K562 (cell line): ENCODE results near the gene RIC3.

Source experiments
- FOXK2 ChIP-seq, 2 experiments: fragments of 450-650 bp; IDR thresholded peaks in 1 of 2; conservative IDR thresholded peaks in 1 of 2; 2 replicates each; pipeline ENCODE4 v1.6.1; 2016; ENCODE audit warnings: low read depth in 2 of 2, mild to moderate bottlenecking in 1 of 2
- HLTF ChIP-seq: fragments of 450-650 bp; IDR thresholded peaks from 2 replicates; pipeline ENCODE4 v1.6.1; 2016
- MTA2 ChIP-seq: fragments of 450-650 bp; IDR thresholded peaks from 2 replicates; pipeline ENCODE4 v1.6.1; 2016; ENCODE audit warnings: low read depth
- RCOR1 ChIP-seq, 2 experiments: IDR thresholded peaks; 2 replicates each; pipeline ENCODE4 v1.6.1; 2012; ENCODE audit warnings: low read depth in 2 of 2, low read length in 2 of 2, borderline replicate concordance in 1 of 2, improper control_type of control experiment in 1 of 2
- SMC3 ChIP-seq: conservative IDR thresholded peaks from 2 replicates; pipeline ENCODE4 v1.6.1; 2011; ENCODE audit warnings: low read depth, low read length, improper control_type of control experiment; ENCODE audit not compliant: insufficient read depth
- THRAP3 ChIP-seq: fragments of 450-650 bp; IDR thresholded peaks from 2 replicates; pipeline ENCODE4 v1.6.1; 2016; ENCODE audit warnings: mild to moderate bottlenecking, inconsistent platforms, borderline replicate concordance
- ZNF143 ChIP-seq: sonication (generic); formaldehyde crosslinking; IDR thresholded peaks from 2 replicates; pipeline ENCODE4 v1.9.0; 2022; ENCODE audit warnings: mild to moderate bottlenecking, missing genetic modification reagents
- TF ChIP-seq, protein P1 (sequence below), 2 experiments: fragments of 450-650 bp; formaldehyde crosslinking in 1 of 2; IDR thresholded peaks; 2 replicates each; pipeline versions ENCODE4 v1.4.0 to v1.6.1; 2014 to 2020; ENCODE audit warnings: mild to moderate bottlenecking in 2 of 2, borderline replicate concordance in 1 of 2, low read depth in 1 of 2

GRCh38 chr11:8167796-8168195 is 1.0 kb downstream of the RIC3 start:
- TF ChIP-seq SMC3 (no peak), FOXK2 (conservative IDR thresholded peaks at IDR 0.05 in 1 of 2, IDR thresholded peaks at IDR 0.05 in 1 of 2; ENCODE audit: low read depth in 2 of 2) (no peak), THRAP3 (no peak), RCOR1 (IDR thresholded peaks at IDR 0.05; ENCODE audit: borderline replicate concordance in 1 of 2, low read depth in 2 of 2, low read length in 2 of 2) (no peak), MTA2 (no peak), HLTF (no peak), ZNF143 (no peak)
- TF ChIP-seq, protein P1, sequence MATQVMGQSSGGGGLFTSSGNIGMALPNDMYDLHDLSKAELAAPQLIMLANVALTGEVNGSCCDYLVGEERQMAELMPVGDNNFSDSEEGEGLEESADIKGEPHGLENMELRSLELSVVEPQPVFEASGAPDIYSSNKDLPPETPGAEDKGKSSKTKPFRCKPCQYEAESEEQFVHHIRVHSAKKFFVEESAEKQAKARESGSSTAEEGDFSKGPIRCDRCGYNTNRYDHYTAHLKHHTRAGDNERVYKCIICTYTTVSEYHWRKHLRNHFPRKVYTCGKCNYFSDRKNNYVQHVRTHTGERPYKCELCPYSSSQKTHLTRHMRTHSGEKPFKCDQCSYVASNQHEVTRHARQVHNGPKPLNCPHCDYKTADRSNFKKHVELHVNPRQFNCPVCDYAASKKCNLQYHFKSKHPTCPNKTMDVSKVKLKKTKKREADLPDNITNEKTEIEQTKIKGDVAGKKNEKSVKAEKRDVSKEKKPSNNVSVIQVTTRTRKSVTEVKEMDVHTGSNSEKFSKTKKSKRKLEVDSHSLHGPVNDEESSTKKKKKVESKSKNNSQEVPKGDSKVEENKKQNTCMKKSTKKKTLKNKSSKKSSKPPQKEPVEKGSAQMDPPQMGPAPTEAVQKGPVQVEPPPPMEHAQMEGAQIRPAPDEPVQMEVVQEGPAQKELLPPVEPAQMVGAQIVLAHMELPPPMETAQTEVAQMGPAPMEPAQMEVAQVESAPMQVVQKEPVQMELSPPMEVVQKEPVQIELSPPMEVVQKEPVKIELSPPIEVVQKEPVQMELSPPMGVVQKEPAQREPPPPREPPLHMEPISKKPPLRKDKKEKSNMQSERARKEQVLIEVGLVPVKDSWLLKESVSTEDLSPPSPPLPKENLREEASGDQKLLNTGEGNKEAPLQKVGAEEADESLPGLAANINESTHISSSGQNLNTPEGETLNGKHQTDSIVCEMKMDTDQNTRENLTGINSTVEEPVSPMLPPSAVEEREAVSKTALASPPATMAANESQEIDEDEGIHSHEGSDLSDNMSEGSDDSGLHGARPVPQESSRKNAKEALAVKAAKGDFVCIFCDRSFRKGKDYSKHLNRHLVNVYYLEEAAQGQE (IDR thresholded peaks at IDR 0.05; ENCODE audit: borderline replicate concordance) = peak; percentile 86
- TF ChIP-seq, protein P1 (CRISPR knock-in tag; IDR thresholded peaks at IDR 0.05; ENCODE audit: low read depth) = no peak
